GM18505 (cell line): ENCODE results near the gene PTMS.

Source experiments
- ATAC-seq: cut with Tn5 transposase; IDR thresholded peaks from one replicate; pipeline ENCODE4 v1.9.1; 2021; ENCODE audit not compliant: unreplicated experiment
- POLR2A ChIP-seq: IDR thresholded peaks from 4 replicates; pipeline ENCODE4 v1.6.1; 2011; ENCODE audit warnings: borderline replicate concordance; ENCODE audit not compliant: insufficient read depth, insufficient read length; ENCODE audit errors: extremely low read depth

PTMS gene

GRCh38 chr12:6792522-6793201, 26.5 kb downstream of the PTMS start:
- no peak for ATAC-seq

GRCh38 chr12:6795088-6795487, 28.9 kb downstream of the PTMS start:
- TF ChIP-seq POLR2A: no peak
- ATAC-seq: no peak

More at GRCh38 chr12:6792522-6793201, 26.5 kb downstream of the PTMS start:
- TF ChIP-seq POLR2A: no peak

GRCh38 chr12:6796576-6796975, 30.4 kb downstream of the PTMS start:
- no peak for TF ChIP-seq POLR2A
- no peak for ATAC-seq

- ATAC-seq: no peak
- TF ChIP-seq POLR2A: no peak
Observed at GRCh38 chr12:6799147-6799546, 33.0 kb downstream of the PTMS start.

DNA sequence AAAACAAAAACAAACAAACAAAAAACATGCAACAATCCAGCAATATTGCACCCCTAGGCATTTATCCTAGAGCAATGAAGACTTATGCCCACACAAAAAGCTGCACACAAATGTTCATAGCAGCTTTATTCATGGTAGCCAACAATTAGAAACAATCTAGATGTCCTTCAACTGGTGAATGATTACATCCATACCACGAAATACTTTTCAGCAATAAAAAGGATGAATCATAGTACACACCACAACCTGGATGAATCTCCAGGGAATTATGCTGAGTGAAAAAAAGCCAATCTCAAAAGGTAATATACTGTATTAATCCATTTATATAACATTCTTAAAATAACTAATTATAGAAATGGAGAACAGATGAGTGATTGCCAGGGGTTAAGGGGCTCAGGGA, 41.0 kb downstream of the PTMS start:
- no peak for ATAC-seq
- TF ChIP-seq POLR2A: no peak

GRCh38 chr12:6809056-6809455, 42.9 kb downstream of the PTMS start:
- no peak for TF ChIP-seq POLR2A

DNA sequence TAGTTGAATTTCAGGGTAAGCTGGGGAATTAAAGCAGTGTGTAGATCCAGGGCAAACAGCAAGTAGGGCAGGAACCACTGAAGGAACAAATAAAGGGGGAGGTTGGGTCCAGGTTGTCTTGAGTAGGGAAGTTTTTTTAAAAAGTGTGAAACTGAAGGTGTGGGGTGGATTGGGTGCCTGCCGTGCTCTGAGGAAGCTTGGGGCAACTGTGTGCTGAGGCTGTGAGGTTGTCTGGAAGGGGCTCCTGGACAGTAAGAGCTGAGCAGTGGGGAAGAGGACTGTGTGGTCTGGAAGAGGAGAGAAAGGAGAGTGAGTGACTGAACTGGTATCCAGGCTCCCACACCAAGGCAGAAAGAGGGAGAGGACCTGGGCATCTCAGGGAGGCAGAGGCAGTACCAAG, 44.6 kb downstream of the PTMS start:
- no peak for ATAC-seq
- TF ChIP-seq POLR2A: no peak

More at GRCh38 chr12:6809056-6809455, 42.9 kb downstream of the PTMS start:
- ATAC-seq: no peak

DNA sequence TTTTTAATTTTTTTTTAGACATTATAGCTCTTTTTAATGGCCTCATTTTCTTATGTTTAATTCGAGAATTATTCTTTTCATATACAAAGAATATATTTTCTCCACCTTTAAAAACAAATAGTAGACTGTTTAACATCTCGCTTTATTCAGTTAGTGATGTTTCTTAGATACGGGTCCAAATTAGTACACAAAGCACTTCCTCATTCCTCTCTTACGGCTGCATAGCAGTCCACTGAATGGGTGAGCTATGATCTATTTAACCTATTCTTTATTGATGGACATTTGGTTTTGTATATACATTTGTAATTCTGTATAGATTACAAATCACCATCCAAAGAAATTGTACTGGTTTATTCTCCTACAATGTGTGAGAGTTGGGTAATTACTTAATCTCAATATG, 47.2 kb downstream of the PTMS start:
- TF ChIP-seq POLR2A: no peak
- ATAC-seq: no peak

- TF ChIP-seq POLR2A: no peak
- ATAC-seq: no peak
Observed at GRCh38 chr12:6816598-6816997, 50.4 kb downstream of the PTMS start.

DNA sequence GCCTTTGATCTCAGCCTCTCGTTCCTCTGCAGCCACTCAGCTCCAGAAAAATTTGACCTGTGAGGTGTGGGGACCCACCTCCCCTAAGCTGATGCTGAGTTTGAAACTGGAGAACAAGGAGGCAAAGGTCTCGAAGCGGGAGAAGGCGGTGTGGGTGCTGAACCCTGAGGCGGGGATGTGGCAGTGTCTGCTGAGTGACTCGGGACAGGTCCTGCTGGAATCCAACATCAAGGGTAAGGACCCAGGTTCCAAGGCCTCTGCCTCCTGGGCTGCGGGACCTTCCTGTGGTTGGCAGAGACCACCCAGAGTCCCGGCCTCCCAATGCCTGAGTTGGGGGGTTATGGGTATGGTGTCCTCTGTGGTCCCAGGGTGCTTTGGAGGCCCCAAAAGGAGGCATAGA, 50.9 kb downstream of the PTMS start:
- TF ChIP-seq POLR2A: no peak
- ATAC-seq: no peak

DNA sequence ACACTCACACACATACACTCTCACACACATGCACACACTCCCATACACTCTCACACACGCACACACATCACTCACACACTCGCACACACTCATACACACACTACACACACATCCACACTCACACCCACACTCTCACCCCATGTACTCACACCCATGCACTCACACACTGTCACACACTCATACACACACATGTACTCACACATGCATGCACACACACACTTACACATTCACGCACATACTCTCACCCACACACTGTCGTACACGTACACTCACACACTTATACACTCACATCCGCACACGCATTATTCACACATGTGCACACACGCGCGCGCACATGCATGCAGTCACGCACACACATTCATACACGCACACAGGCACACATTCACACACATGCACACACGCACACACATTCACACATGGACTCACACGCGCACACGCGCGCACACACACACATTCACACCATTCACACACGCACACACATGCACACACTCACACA, 51.5 kb downstream of the PTMS start:
- no peak for ATAC-seq
- no peak for TF ChIP-seq POLR2A

DNA sequence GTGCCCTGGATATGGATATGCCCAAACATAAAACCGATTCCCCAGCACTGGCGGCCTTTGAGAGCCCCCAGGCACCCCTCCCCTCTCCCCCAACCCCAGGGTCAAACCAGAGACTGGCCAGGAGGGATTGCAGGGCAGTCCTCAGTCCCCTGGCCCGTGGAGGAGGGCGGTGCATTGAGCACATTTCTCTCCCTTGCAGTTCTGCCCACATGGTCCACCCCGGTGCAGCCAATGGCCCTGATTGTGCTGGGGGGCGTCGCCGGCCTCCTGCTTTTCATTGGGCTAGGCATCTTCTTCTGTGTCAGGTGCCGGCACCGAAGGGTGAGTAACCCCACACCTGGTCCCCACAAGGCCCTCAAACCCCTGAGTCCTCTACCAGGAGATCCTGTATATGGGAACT, 52.1 kb downstream of the PTMS start:
- no peak for TF ChIP-seq POLR2A
- ATAC-seq: no peak

DNA sequence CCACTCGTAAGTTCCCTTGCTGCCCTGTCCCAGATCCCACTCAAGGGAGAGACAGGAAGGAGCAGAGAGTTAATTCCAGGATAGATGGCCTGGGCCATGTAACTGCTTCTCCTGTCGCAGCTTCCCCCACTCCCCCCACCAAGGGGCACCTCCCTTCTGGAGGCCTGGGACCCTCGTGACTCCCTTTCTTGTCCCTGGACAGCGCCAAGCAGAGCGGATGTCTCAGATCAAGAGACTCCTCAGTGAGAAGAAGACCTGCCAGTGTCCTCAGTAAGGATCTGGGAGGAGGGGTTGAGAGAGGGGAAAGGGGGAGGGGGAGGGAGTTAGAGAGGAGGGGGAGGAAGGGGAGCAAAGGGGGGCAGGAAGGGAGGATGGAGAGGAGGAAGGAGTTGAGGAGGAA, 52.5 kb downstream of the PTMS start:
- no peak for ATAC-seq
- TF ChIP-seq POLR2A: no peak

GRCh38 chr12:6819106-6820030, 53.2 kb downstream of the PTMS start:
- no peak for TF ChIP-seq POLR2A
- ATAC-seq: no peak
